ENCODE results near the gene ERBIN. TPM values are rescaled to one million over a fixed set of nuclear protein-coding genes. Genes with fewer than 3 reads are reported as not detected.

Gene ERBIN
- total and polyA plus RNA-seq, 2 of the 4 experiments (the other 2 are of a cell fraction), result 25.8 to 70.1 TPM

DNA sequence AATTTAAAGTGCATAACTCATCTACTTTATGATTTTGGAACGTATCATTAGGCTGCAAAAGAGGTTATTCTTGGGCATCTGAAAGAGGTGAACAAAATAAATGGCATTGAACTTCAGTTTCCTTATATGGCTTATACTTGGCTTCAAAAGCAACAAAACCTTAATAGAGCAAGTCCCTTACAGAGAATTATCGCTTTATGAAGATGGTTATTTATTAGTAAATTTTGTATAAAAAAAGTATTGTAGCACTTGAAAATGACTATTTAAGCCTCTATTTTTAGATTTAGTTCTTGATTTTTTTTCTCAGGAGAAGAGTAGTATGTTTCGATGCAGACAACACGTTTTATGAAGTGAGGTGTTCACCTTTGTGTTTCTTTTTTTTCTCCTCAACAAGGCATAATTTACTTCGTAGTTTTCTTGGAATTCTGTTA is 2.0 kb downstream of the ERBIN start:
- H3K56ac ChIP-seq (ENCODE audit: extremely low read depth, insufficient read depth, low read length), result peak overlapping the region; percentile 43; the same call in 1 of the 2 replicates
- in situ Hi-C loops (cut with MboI; ENCODE audit: low sequenced_read_pairs) (no loop called here), intact Hi-C loops (cut with micrococcal nuclease) (loop anchor here (5.0 kb wide), 2 partner anchors 114 to 126 kb away; no protein-coding TSS in a partner anchor), dilution Hi-C loops (cut with HindIII; ENCODE audit: low sequenced_read_pairs, unreplicated experiment) (no loop called here)
- H2BK20ac ChIP-seq (ENCODE audit: low read depth, low read length), result no peak overlapping the region
- peaks cover 6% of the 10 kb centered on the region for H3K36me3 ChIP-seq (ENCODE audit: control insufficient read depth, insufficient read depth, low read length)
- peak overlapping the region; percentile 99 for H2BK5ac ChIP-seq (ENCODE audit: low read depth, low read length, poor library complexity, severe bottlenecking)
- TF ChIP-seq RCOR1 (IDR thresholded peaks at IDR 0.05; ENCODE audit: insufficient replicate concordance, low read length) (no peak), CHD1 (IDR thresholded peaks at IDR 0.05; ENCODE audit: low read depth, low read length) (no peak), SMC3 (IDR thresholded peaks at IDR 0.05; ENCODE audit: low read depth, low read length) (no peak), MXI1 (IDR thresholded peaks at IDR 0.05; ENCODE audit: borderline replicate concordance, low read depth, low read length) (no peak)
- TF ChIP-seq, protein P1, sequence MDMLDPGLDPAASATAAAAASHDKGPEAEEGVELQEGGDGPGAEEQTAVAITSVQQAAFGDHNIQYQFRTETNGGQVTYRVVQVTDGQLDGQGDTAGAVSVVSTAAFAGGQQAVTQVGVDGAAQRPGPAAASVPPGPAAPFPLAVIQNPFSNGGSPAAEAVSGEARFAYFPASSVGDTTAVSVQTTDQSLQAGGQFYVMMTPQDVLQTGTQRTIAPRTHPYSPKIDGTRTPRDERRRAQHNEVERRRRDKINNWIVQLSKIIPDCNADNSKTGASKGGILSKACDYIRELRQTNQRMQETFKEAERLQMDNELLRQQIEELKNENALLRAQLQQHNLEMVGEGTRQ (IDR thresholded peaks at IDR 0.05; ENCODE audit: low read depth, low read length), result no peak
- TF ChIP-seq, protein P2, sequence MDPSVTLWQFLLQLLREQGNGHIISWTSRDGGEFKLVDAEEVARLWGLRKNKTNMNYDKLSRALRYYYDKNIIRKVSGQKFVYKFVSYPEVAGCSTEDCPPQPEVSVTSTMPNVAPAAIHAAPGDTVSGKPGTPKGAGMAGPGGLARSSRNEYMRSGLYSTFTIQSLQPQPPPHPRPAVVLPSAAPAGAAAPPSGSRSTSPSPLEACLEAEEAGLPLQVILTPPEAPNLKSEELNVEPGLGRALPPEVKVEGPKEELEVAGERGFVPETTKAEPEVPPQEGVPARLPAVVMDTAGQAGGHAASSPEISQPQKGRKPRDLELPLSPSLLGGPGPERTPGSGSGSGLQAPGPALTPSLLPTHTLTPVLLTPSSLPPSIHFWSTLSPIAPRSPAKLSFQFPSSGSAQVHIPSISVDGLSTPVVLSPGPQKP (IDR thresholded peaks at IDR 0.05; ENCODE audit: borderline replicate concordance, low read depth, low read length), result no peak
- no peak overlapping the region for H2BK120ac ChIP-seq (ENCODE audit: low read depth, low read length)
- peak overlapping the region; percentile 47; the same call in 1 of the 2 replicates for H3K27ac ChIP-seq (ENCODE audit: insufficient read depth, low read length)
- 0 out of 2 replicates have a peak overlapping the region, but pooled peaks have one; percentile 32 for H3K23ac ChIP-seq (ENCODE audit: low read depth, low read length)
- WGBS, 2 experiments (ENCODE audit: extremely low coverage in 2 of 2, insufficient read length in 1 of 2), result no CpG with 5 or more reads among the region's 5 CpGs
- no peak overlapping the region for H2AK5ac ChIP-seq (ENCODE audit: low read depth, low read length)
- peaks cover 2% of the 10 kb centered on the region; the same call in 1 of the 2 replicates for H3K4me1 ChIP-seq (ENCODE audit: control insufficient read depth, insufficient read depth, low read length)
- no peak overlapping the region for H2BK15ac ChIP-seq (ENCODE audit: low read depth, low read length)
- peak overlapping the region; percentile 100; the same call in 1 of the 2 replicates for H3K9ac ChIP-seq (ENCODE audit: low read depth, low read length)
- H3K4me2 ChIP-seq (ENCODE audit: low read depth, low read length), result peak overlapping the region; percentile 81
- no peak overlapping the region for H3K4ac ChIP-seq (ENCODE audit: low read depth, low read length)
- peaks cover 4 to 18% of the 10 kb centered on the region in 2 experiments; a peak in 3 of 4 replicates for H3K79me1 ChIP-seq (ENCODE audit: low read depth in 1 of 2, low read length in 2 of 2)
- ChIA-PET POLR2A (ENCODE audit: unreplicated experiment) (interaction anchor here (0.6 kb wide), 1 partner anchor 34 kb away, joined by 3 read pairs; no protein-coding TSS in a partner anchor), CTCF (no interaction called here)
- no peak overlapping the region for H4K8ac ChIP-seq (ENCODE audit: low read depth in 2 of 2, low read length in 2 of 2)
- H4K5ac ChIP-seq (ENCODE audit: low read depth, low read length), result no peak overlapping the region
- no peak overlapping the region; the same call in 1 of the 2 replicates for H3K14ac ChIP-seq (replicated peaks; ENCODE audit: low read depth, low read length)
- no peak overlapping the region for H3K18ac ChIP-seq (ENCODE audit: low read depth, low read length)
- H4K91ac ChIP-seq (ENCODE audit: insufficient read depth, low read depth, low read length), result no peak overlapping the region
- ATAC-seq (ENCODE audit: low read depth) (no peak), DNase-seq (no peak)
- BruUV-seq (replicated peaks), result no TSS peak
- H4K20me1 ChIP-seq (ENCODE audit: insufficient read depth, low read length), result peaks cover 40% of the 10 kb centered on the region
- no peak overlapping the region for H2AFZ ChIP-seq (replicated peaks; ENCODE audit: low read length, poor library complexity)
- no peaks in the 10 kb centered on the region for H3K9me1 ChIP-seq (ENCODE audit: insufficient read depth, low read length)
- no peak overlapping the region for H2AK9ac ChIP-seq (replicated peaks; ENCODE audit: low read depth, low read length, poor library complexity)
- H3K9me3 ChIP-seq (ENCODE audit: control insufficient read depth, insufficient read depth, low read length), result no peaks in the 10 kb centered on the region
- H3K27me3 ChIP-seq (ENCODE audit: control insufficient read depth, insufficient read depth, low read length), result no peaks in the 10 kb centered on the region
- H3K4me3 ChIP-seq (ENCODE audit: insufficient read depth, low read depth, low read length), result peak overlapping the region; percentile 75
